Measurements from ENCODE around the gene RALA. TPM values are rescaled to one million over a fixed set of nuclear protein-coding genes. Genes with fewer than 3 reads are reported as not detected.
A peak's percentile ranks its signal among the peaks of the same experiment; 100 is the strongest.

RALA gene
- total RNA-seq, 1 experiment from 2014 or later, result 36.8 TPM

DNA sequence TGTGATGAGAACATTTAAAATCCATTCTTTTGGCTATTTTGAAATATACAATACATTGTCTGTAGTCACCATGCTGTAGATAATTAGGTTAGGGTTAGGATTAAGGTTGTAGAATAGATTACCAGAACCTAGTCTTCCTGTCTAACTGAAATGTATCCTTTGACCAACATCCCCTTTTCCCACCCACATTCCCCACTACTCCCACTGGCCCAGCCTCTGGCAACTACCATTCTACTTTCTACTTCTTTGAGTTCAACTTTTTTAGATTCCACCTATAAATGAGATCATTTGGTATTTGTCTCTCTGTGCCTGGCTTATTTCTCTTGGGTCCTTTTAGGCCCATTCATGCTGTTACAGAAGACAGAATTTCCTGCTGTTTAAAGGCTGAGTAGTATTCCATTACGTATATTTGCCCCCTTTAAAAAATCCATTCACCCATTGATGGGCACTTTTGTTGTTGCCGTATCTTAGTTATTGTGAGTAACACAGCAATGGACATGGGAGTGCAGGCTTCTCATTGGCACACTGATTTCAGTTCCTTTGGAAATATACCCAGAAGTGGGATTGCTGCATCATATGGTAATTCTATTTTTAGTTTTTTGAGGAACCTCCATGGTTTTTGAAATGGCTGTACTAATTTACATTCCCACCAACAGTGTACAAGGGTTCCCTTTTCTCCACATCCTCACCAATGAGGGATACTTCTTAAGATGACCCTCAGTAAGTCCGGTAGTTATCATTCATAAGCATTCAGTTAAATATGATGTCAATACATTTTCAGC lies 104.0 kb downstream of the RALA start:
- no peaks in the 10 kb centered on the region for H4K20me1 ChIP-seq (ENCODE audit: insufficient read depth)
- no peak overlapping the region for H3K4me3 ChIP-seq
- ChIA-PET CTCF (no interaction called here), POLR2A (ENCODE audit: unreplicated experiment) (no interaction called here)
- H3K9me3 ChIP-seq (ENCODE audit: insufficient read depth, low read depth), result no peaks in the 10 kb centered on the region
- TF ChIP-seq, protein P1, sequence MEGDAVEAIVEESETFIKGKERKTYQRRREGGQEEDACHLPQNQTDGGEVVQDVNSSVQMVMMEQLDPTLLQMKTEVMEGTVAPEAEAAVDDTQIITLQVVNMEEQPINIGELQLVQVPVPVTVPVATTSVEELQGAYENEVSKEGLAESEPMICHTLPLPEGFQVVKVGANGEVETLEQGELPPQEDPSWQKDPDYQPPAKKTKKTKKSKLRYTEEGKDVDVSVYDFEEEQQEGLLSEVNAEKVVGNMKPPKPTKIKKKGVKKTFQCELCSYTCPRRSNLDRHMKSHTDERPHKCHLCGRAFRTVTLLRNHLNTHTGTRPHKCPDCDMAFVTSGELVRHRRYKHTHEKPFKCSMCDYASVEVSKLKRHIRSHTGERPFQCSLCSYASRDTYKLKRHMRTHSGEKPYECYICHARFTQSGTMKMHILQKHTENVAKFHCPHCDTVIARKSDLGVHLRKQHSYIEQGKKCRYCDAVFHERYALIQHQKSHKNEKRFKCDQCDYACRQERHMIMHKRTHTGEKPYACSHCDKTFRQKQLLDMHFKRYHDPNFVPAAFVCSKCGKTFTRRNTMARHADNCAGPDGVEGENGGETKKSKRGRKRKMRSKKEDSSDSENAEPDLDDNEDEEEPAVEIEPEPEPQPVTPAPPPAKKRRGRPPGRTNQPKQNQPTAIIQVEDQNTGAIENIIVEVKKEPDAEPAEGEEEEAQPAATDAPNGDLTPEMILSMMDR (conservative IDR thresholded peaks at IDR 0.05), result no peak
- no peak for TF ChIP-seq EZH2 (IDR thresholded peaks at IDR 0.05; ENCODE audit: low read depth)
- H3K4me1 ChIP-seq (replicated peaks; ENCODE audit: insufficient read depth), result no peaks in the 10 kb centered on the region
- no peaks in the 10 kb centered on the region for H3F3A ChIP-seq (ENCODE audit: insufficient read depth, low read depth)
- no peaks in the 10 kb centered on the region for H3K9me2 ChIP-seq (ENCODE audit: insufficient read depth)
- no peaks in the 10 kb centered on the region for H3K27me3 ChIP-seq (ENCODE audit: insufficient read depth, low read depth)
- DNase-seq, result no peak
- H3K36me3 ChIP-seq (ENCODE audit: low read depth), result no peaks in the 10 kb centered on the region
- no peak overlapping the region for H2AFZ ChIP-seq
- H3K79me2 ChIP-seq (ENCODE audit: low read depth), result no peaks in the 10 kb centered on the region
- no peak overlapping the region for H3K4me2 ChIP-seq
- BruUV-seq (replicated peaks), result no TSS peak
- intact Hi-C loops (cut with micrococcal nuclease; ENCODE audit: unreplicated experiment), result no loop called here
- no peak overlapping the region for H3K27ac ChIP-seq

DNA sequence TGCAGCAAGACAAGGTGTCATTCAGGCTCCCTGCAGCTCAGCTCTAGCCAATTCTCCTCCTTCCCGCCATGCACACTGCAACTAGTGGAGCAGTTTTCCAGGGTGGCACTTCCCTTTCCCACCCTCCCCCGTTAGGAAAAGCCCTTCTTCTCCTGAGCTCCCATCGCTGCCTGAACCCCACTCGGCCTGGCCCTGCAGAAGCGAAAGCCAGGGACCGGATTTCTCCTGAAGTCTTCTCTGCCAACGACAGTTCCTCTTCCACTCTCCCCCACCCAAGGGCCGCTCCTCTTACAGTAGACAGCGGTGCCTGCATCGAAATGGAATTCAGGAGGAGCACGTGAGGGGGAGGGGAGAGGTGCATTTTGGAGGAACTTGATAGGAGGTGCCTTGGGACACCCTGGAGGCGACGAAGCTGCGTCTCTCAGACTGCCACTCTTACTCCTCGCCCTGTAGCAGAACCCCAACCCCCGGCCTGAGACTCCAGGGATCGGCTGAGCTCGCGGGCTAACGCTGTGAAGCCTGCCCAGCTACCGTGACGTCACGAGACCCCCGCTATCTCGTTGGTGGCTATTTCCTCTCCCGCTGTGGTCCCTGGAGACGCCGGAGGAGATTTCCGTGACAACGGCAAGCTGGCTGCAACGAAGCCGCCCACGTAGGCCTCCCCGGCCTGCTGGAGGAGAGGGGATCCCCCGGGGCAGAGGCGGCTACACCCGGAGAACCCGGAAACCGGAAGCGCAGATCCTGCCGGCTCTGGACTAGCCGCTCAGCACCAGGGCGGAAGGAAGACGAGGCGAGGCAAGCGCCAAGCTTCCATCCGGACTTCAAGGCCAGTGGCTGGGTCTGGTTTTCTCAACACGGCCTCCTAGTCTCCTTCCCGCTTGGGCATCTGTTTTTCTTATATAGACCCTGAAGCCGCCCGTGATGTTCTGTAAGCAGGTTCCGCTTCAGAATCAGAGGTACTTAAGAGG lies 109.7 kb downstream of the RALA start:
- Histone ChIP-seq H3K9me2 (ENCODE audit: insufficient read depth) (no peaks in the 10 kb centered on the region), H3K9me3 (ENCODE audit: insufficient read depth, low read depth) (no peaks in the 10 kb centered on the region), H3F3A (ENCODE audit: insufficient read depth, low read depth) (peaks cover 12% of the 10 kb centered on the region; the same call in 1 of the 2 replicates), H3K4me3 (peak overlapping the region; percentile 61), H3K4me2 (peak overlapping the region; percentile 89), H3K27ac (peak overlapping the region; percentile 64), H3K27me3 (ENCODE audit: insufficient read depth, low read depth) (no peaks in the 10 kb centered on the region), H3K79me2 (ENCODE audit: low read depth) (0 out of 2 replicates have a peak, but pooled peaks cover 5% of the 10 kb centered on the region), H3K4me1 (replicated peaks; ENCODE audit: insufficient read depth) (peaks cover 17% of the 10 kb centered on the region), H4K20me1 (ENCODE audit: insufficient read depth) (no peaks in the 10 kb centered on the region), H2AFZ (peak overlapping the region; percentile 94), H3K36me3 (ENCODE audit: low read depth) (no peaks in the 10 kb centered on the region)
- TF ChIP-seq, protein P1 (conservative IDR thresholded peaks at IDR 0.05), result no peak
- ChIA-PET POLR2A (ENCODE audit: unreplicated experiment) (interaction anchor here (0.6 to 0.9 kb wide), 3 partner anchors 9 to 1074 kb away, joined by 3 to 7 read pairs (median 5); no protein-coding TSS in a partner anchor), CTCF (interaction anchor here (0.5 kb wide), 1 partner anchor 22 kb away, joined by 4 read pairs; no protein-coding TSS in a partner anchor)
- TSS peak; percentile 75 for BruUV-seq (replicated peaks)
- peak; percentile 81 to 86 for DNase-seq
- intact Hi-C loops (cut with micrococcal nuclease; ENCODE audit: unreplicated experiment), result loop anchor here (5.0 kb wide), 2 partner anchors 214 to 399 kb away; partner anchors contain the start of gene MPLKIP
